ENCODE results near the gene MTCH1. TPM values are rescaled to one million over a fixed set of nuclear protein-coding genes. Genes with fewer than 3 reads are reported as not detected.

The MTCH1 gene
- total and polyA plus RNA-seq, 2 experiments from 2014 or later, result 108 to 271 TPM

- no peak for TF ChIP-seq ZNF462 (CRISPR knock-in tag; IDR thresholded peaks at IDR 0.05)
Measured at GRCh38 chr6:37032239-37032638, 46.2 kb upstream of the MTCH1 start (continued).

- Histone ChIP-seq H3K9me2 (ENCODE audit: insufficient read depth) (no peaks in the 10 kb centered on the region), H3K36me3 (ENCODE audit: insufficient read depth) (peaks cover 8% of the 10 kb centered on the region; the same call in 1 of the 2 replicates), H2AFZ (no peak overlapping the region), H3F3A (replicated peaks; ENCODE audit: low read depth) (no peaks in the 10 kb centered on the region), H3K27me3 (ENCODE audit: insufficient read depth) (no peaks in the 10 kb centered on the region), H3K4me1 (ENCODE audit: insufficient read depth) (no peaks in the 10 kb centered on the region), H3K27ac (ENCODE audit: low read depth) (no peak overlapping the region), H4K20me1 (replicated peaks; ENCODE audit: insufficient read depth) (no peaks in the 10 kb centered on the region), H3K4me2 (no peak overlapping the region), H3K79me2 (replicated peaks; ENCODE audit: insufficient read depth) (no peaks in the 10 kb centered on the region), H3K4me3 (no peak overlapping the region)
- Mint-ChIP-seq H3K27me3 (ENCODE audit: insufficient read depth, low read depth, poor library complexity) (peaks cover 16% of the 10 kb centered on the region), H3K4me1 (no peaks in the 10 kb centered on the region; the same call in 2 of the 3 replicates), H3K27ac (no peak overlapping the region), H3K4me3 (no peak overlapping the region), H3K36me3 (ENCODE audit: low read depth) (peaks cover 12% of the 10 kb centered on the region), H3K9me3 (peaks cover 18% of the 10 kb centered on the region)
- TF ChIP-seq JUNB (IDR thresholded peaks at IDR 0.05; ENCODE audit: unreplicated experiment) (no peak), NANOG (IDR thresholded peaks at IDR 0.05; ENCODE audit: borderline replicate concordance) (no peak), CREB1 (CRISPR knock-in tag; IDR thresholded peaks at IDR 0.05; ENCODE audit: low read depth) (no peak), POLR2AphosphoS5 (IDR thresholded peaks at IDR 0.05; ENCODE audit: low read depth) (no peak), ETS1 (IDR thresholded peaks at IDR 0.05) (no peak), EZH2 (IDR thresholded peaks at IDR 0.05; ENCODE audit: low read depth, unreplicated experiment) (no peak), CTCF (conservative IDR thresholded peaks at IDR 0.05; ENCODE audit: low read depth in 2 of 2) (no peak), EZH2phosphoT487 (IDR thresholded peaks at IDR 0.05; ENCODE audit: unreplicated experiment) (no peak)
- ATAC-seq, result no peak
- DNase-seq (ENCODE audit: low spot score), result no peak
Measured at GRCh38 chr6:37030599-37030998, 44.6 kb upstream of the MTCH1 start.
